Left lobe of liver (tissue), 2 donors: ENCODE data around the gene TC2N. TPM values are rescaled to one million over a fixed set of nuclear protein-coding genes. Genes with fewer than 3 reads are reported as not detected.
"Not testable (repeated sequence)": the region's sequence is repeated elsewhere in the genome, so short reads cannot be mapped to it uniquely, and the experiment has no call there.

ENCODE experiments used
- ATAC-seq: fragments of 200-7000 bp; cut with Tn5 transposase; one replicate; pipeline ENCODE4 v1.9.1; 2020; ENCODE audit warnings: mild to moderate bottlenecking, moderate library complexity
- DNase-seq: peaks from one replicate; pipeline ENCODE4 v3.0.0-alpha.2; 2020; ENCODE audit warnings: low spot score
- total RNA-seq: library from RNA; stranded (reverse); gene quantifications from one replicate; pipeline ENCODE4 v1.2.1, GENCODE V29; 2021
- donor health status: DM: no; HTN: no; CAD: no; lungs with moderate emphysema.
- donor health status: DM: no; HTN: yes; CAD: no.

Gene TC2N
- total RNA-seq, 1 donor from 2014 or later, result 1.5 TPM

DNA sequence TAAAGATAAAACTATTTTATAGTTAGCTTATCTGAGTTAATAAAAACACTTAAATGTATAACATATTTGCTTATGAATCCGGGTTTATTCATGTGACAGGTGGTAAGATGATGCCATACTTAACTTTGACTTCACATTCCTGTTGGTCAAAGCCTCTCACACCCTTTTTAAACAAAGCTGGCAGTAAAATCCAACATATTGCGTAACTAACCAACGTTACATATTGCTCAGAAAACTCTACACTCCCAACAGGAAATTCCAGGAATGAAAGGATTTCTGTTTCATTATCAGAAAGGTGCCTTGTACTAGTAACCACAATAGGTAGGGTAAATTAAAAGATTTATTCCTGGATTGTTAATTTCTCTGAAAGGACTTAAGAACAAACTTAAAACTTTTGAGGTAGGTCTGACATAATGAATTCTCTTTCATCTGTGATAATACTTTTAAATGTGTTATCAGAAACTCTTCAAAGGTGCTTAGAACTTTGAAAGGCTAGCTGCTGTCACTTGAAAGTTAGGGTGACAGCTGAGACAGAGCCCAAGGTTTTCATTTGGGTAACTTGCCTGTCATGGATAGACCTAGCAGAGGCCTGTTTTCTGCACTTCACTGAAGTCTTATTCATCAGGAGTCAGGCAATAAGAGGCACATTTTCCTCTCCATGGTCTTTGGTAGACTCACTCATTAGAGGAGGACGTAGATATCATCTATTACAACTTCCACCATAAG is 111.6 kb downstream of the TC2N start:
- DNase-seq (no peak), ATAC-seq (peak; percentile 69)

DNA sequence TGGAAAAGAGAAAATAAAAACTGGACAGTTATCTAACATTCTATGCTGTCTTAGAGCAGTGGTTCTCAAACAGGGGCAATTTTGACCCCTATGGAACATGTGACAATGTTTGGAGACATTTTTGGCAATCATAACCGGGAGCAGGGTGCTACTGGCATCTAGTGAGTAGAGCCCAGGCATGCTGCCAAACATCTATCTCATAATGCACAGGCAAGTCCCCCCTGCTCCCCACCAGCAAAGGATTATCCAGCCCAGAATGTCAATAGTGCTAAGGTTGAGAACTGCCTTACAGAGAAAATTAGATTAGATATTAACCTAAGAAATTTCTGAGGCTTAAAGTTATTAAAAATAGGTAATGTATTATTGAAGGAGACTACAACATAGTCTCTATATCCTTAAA is 112.5 kb downstream of the TC2N start:
- ATAC-seq (no peak), DNase-seq (no peak)

- DNase-seq, result no peak
- ATAC-seq, result no peak
Observed at GRCh38 chr14:91754185-91754584, 113.2 kb downstream of the TC2N start.

- DNase-seq (no peak), ATAC-seq (no peak)
Observed at GRCh38 chr14:91753501-91754128, 113.7 kb downstream of the TC2N start.

DNA sequence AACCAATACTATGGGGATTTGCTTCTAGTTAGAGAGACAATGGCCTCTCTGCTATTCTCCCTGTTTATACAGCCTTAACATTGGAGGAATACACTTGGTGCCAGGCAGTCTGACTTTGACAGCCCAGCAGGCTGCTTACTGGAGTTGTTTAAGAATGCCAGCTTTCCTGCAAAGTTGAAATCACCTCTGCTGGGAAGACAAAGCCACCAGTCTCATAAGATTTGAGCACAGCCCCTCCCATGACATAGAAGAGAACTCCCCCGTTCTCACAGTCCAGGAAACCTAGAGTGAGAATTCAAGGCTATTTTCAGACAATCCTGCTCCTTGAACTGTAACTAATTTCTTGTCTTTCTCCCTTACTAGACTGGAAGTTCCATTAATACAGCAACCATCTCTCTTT is 114.4 kb downstream of the TC2N start:
- DNase-seq, result no peak
- ATAC-seq, result no peak

DNA sequence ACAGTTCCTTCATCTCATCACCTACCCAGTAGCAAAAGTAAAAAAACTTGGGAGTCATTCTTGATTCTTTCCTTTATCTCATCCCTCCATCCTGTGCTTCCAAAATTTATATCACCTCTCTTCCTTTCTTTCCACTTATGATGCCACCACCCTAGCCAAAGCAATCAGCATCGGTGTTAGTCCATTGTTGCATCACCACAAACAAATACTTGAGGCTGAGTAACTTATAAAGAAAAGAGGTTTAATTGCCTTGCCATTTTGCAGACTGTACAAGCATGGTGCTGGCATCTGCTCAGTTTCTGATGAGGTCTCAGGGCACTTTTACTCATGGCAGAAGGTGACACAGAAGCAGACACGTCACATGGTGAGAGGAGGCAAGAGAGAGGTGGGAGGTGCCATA is 115.6 kb downstream of the TC2N start:
- ATAC-seq, result no peak
- DNase-seq, result no peak

- no peak for DNase-seq
- ATAC-seq, result no peak
Observed at GRCh38 chr14:91750634-91751198, 116.6 kb downstream of the TC2N start.

- DNase-seq (no peak), ATAC-seq (no peak)
Observed at GRCh38 chr14:91749868-91750267, 117.5 kb downstream of the TC2N start.

- ATAC-seq (no peak), DNase-seq (no peak)
Observed at GRCh38 chr14:91748049-91748448, 119.3 kb downstream of the TC2N start.

- ATAC-seq (no peak), DNase-seq (no peak)
Observed at GRCh38 chr14:91745344-91745743, 122.0 kb downstream of the TC2N start.

DNA sequence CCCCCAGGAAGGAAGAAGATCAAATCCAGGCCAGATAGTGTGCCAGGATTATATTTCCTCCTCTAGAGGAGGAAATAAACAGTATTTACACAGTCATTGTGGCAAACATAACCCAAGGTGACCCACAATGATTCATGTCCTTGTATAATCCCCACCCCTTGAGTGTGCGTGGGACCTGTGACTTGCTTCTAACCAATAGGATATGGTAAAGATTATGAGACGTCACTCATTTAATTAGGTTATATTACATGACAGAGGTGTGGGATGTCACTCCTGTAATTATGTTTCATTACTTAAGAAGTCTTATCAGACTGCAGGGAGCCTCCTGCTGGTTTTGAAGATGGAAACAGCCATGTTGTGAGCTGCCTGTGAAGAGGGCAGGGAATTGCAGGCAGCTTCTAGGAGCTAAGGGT is 123.3 kb downstream of the TC2N start:
- no peak for DNase-seq
- no peak for ATAC-seq

DNA sequence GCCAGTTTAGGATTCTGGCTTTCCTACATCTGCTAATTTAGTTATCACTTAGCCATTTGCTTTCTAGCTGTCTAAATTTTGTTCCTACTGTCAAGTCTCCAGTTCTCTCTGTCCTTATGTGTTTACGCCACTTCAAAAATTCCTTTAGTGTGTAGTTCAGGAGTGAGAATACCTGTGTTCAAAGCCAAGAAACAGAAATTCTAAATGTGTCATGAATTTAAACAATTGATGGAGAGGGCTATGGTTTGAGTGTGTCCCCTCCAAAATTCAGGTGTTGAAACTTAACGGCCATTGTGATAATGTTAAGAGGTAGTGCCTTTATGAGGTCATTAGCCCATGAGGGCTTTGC is 124.1 kb downstream of the TC2N start:
- ATAC-seq, result no peak
- DNase-seq, result no peak

DNA sequence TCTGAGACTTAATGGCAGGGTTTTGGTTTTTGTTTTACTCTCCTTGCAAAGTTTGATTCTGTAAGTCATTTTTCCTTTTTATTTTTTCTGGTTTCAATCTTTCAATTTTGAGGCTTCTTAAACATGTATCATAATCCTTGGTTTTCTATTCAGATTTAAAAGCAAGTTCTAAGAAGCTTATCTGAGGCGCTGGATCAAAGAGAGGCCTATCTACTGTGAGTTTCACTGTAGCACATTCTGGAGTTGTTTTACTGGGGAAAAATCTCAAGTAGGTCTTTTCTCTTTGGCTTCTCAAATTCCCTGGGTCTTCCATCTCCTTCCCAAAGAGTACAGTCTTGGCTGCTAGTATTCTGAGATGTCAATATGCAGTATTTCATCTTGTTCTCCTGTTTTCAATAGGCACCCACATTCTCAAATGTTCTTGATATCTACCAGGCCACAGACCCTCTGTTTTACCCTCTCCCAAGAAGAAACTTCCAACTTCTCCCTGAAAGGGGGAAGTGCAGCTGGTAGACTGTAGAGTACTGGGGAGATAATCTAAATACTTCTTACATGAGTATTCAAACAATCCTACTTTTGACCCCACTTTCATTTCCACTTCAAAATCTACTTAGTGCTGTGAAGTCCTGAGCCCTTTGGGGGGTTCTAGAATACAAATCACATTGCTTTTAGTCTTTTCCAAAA is 124.6 kb downstream of the TC2N start:
- ATAC-seq (no peak), DNase-seq (no peak)

DNA sequence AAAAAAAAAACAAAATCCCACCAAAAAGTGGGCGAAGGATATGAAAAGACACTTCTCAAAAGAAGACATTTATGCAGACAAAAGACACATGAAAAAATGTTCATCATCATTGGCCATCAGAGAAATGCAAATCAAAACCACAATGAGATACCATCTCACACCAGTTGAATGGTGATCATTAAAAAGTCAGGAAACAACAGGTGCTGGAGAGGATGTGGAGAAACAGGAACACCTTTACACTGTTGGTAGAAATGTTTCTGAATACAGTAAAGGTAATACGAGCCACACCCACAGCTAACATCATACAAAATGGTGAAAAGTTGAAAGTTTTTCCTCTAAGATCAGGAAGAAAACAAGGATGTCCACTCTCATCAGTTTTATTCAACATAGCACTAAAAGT is 127.5 kb downstream of the TC2N start:
- ATAC-seq, DNase-seq: not testable (repeated sequence)

GRCh38 chr14:91737619-91738018 is 129.7 kb downstream of the TC2N start:
- DNase-seq, result no peak
- ATAC-seq, result no peak

DNA sequence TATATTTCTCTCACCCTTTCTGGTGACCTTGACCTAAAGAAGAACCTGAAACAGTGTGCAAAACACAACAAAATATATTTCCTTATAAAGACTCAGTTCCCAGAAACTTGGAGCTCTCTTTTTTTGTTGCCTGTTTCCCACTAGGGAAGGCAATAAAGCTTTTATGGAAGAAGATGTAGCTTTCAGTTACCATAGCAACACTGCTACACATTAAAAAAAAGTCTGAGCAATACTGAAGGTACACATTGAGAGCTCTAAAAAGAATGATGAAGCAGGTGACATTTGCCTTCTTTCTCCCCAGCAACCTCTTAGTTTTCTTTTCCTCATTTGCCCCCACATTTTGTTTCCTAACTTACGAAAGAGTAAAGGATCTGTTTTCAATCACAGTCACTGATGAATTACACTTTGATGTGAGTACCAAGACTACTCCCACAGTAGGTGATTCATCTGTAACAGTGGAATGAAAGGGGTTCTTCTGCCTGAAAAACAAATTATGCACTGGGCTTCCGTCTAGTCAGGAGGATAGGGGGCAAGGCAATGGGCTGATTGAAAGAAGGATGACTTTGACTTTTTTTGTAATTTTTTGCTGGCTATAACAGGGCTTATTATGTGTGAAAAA is 134.4 kb downstream of the TC2N start:
- no peak for DNase-seq
- no peak for ATAC-seq

GRCh38 chr14:91732439-91732838 is 134.9 kb downstream of the TC2N start:
- ATAC-seq (no peak), DNase-seq (no peak)

GRCh38 chr14:91731986-91732385 is 135.3 kb downstream of the TC2N start, which contains the start of gene CATSPERB:
CATSPERB (minus strand) TSS chr14:91732086; CDS start chr14:91729479, 2,607 bp downstream.
- DNase-seq (no peak), ATAC-seq (no peak)

- ATAC-seq (no peak), DNase-seq (no peak)
Observed at GRCh38 chr14:91731018-91731417, 136.3 kb downstream of the TC2N start.

- ATAC-seq (no peak), DNase-seq (no peak)
Observed at GRCh38 chr14:91729756-91730155, 137.6 kb downstream of the TC2N start.
